ENCODE results near the gene IRF1. TPM values are rescaled to one million over a fixed set of nuclear protein-coding genes. Genes with fewer than 3 reads are reported as not detected.
A peak's percentile ranks its signal among the peaks of the same experiment; 100 is the strongest.

Gene IRF1
- polyA plus RNA-seq, 1 donor = 100 TPM

GRCh38 chr5:132495667-132496190 lies 5.2 kb upstream of the IRF1 start:
- WGBS (ENCODE audit: insufficient coverage, low lambda C conversion rate) = no CpG with 5 or more reads among the region's 30 CpGs
- Histone ChIP-seq H3K4me1 (ENCODE audit: control insufficient read depth, insufficient read depth, low read length) (peaks cover 41% of the 10 kb centered on the region), H3K27me3 (ENCODE audit: control insufficient read depth, insufficient read depth, low read length) (no peaks in the 10 kb centered on the region), H3K4me3 (ENCODE audit: low read length) (peak overlapping the region; percentile 88), H3K27ac (ENCODE audit: low read length) (peak overlapping the region; percentile 98), H3K36me3 (ENCODE audit: control insufficient read depth, insufficient read depth, low read length) (no peaks in the 10 kb centered on the region), H3K9me3 (ENCODE audit: control insufficient read depth, low read depth, low read length) (no peaks in the 10 kb centered on the region)
- peak; percentile 85 to 93 for DNase-seq

DNA sequence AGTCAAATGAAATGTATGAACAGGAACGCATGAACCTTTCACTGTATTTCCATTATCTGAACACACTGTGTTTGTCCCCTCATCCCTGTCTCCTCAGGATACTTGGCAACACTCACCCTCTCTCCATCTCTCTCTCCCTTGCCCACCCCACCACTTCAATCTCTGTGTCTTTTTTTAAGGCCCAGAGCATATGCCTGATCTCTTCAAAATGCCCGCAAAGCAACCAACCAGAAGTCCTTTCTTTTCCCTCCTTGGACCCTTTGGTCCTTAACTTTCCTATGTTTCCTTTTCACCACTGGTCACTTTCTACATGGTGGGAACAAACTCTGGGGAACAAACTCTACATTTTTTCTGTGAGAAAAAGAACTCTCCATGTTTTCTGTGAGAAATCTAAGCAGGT lies 3.2 kb upstream of the IRF1 start:
- Histone ChIP-seq H3K27me3 (ENCODE audit: control insufficient read depth, insufficient read depth, low read length) (no peaks in the 10 kb centered on the region), H3K9me3 (ENCODE audit: control insufficient read depth, low read depth, low read length) (no peaks in the 10 kb centered on the region), H3K27ac (ENCODE audit: low read length) (no peak overlapping the region), H3K4me1 (ENCODE audit: control insufficient read depth, insufficient read depth, low read length) (peaks cover 29% of the 10 kb centered on the region), H3K4me3 (ENCODE audit: low read length) (no peak overlapping the region), H3K36me3 (ENCODE audit: control insufficient read depth, insufficient read depth, low read length) (peaks cover 3% of the 10 kb centered on the region)
- no peak for DNase-seq
- 100% methylated on average over 1 of the region's 2 CpGs for WGBS (ENCODE audit: insufficient coverage, low lambda C conversion rate)

- H3K27ac ChIP-seq (ENCODE audit: low read length) = no peak overlapping the region
- H3K9me3 ChIP-seq (ENCODE audit: control insufficient read depth, low read depth, low read length) = no peaks in the 10 kb centered on the region
- no peaks in the 10 kb centered on the region for H3K27me3 ChIP-seq (ENCODE audit: control insufficient read depth, insufficient read depth, low read length)
- no CpG with 5 or more reads among the region's 4 CpGs for WGBS (ENCODE audit: insufficient coverage, low lambda C conversion rate)
- H3K4me3 ChIP-seq (ENCODE audit: low read length) = no peak overlapping the region
- peaks cover 31% of the 10 kb centered on the region for H3K4me1 ChIP-seq (ENCODE audit: control insufficient read depth, insufficient read depth, low read length)
- DNase-seq = no peak
- peaks cover 8% of the 10 kb centered on the region for H3K36me3 ChIP-seq (ENCODE audit: control insufficient read depth, insufficient read depth, low read length)
Observed at GRCh38 chr5:132493241-132493640, 2.7 kb upstream of the IRF1 start.

- Histone ChIP-seq H3K36me3 (ENCODE audit: control insufficient read depth, insufficient read depth, low read length) (peaks cover 15% of the 10 kb centered on the region), H3K9me3 (ENCODE audit: control insufficient read depth, low read depth, low read length) (no peaks in the 10 kb centered on the region), H3K4me1 (ENCODE audit: control insufficient read depth, insufficient read depth, low read length) (peaks cover 33% of the 10 kb centered on the region), H3K27ac (ENCODE audit: low read length) (no peak overlapping the region), H3K27me3 (ENCODE audit: control insufficient read depth, insufficient read depth, low read length) (no peaks in the 10 kb centered on the region), H3K4me3 (ENCODE audit: low read length) (no peak overlapping the region)
- WGBS (ENCODE audit: insufficient coverage, low lambda C conversion rate) = 100% methylated on average over 2 of the region's 3 CpGs
- DNase-seq = no peak
Observed at GRCh38 chr5:132492386-132493125, 2.0 kb upstream of the IRF1 start.

GRCh38 chr5:132491368-132492364 lies 1.1 kb upstream of the IRF1 start:
- Histone ChIP-seq H3K27ac (ENCODE audit: low read length) (peak overlapping the region; percentile 91), H3K27me3 (ENCODE audit: control insufficient read depth, insufficient read depth, low read length) (no peaks in the 10 kb centered on the region), H3K4me1 (ENCODE audit: control insufficient read depth, insufficient read depth, low read length) (peaks cover 39% of the 10 kb centered on the region), H3K36me3 (ENCODE audit: control insufficient read depth, insufficient read depth, low read length) (peaks cover 23% of the 10 kb centered on the region), H3K4me3 (ENCODE audit: low read length) (peak overlapping the region; percentile 71), H3K9me3 (ENCODE audit: control insufficient read depth, low read depth, low read length) (no peaks in the 10 kb centered on the region)
- peak in 1 of 2 donors; percentile 46 for DNase-seq
- no CpG with 5 or more reads among the region's 22 CpGs for WGBS (ENCODE audit: insufficient coverage, low lambda C conversion rate)

DNA sequence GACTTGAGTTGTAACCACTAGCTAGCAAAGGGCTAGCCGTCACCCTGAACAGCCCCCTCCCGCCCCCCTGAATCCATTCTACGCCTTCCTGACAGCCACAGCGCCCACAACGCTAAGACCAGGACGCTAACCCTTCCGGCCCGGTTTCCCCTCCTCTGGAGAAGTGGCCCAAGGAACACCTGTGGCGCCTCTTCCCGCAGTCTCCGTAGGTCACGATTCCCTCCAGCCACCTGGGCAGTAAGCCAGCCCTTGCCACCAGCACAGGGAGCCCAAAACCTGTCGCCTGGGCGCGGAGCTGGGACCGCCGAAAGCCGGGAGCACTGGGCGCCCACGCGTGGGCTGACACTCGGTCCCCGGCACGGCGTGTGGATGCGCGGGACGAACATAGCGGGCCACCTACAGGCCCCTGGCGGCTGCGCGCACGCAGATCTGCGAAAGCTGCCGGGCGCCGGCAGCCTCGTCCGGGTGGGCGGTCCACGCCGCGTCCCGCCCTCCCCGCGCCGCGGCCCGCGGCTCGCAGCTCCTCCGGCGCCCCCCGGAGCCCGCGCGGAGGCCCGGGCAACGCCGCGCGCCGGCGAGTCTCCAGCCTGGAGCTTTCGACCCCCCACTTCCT lies 596 bp downstream of the IRF1 start:
- peak in 1 of 2 donors; percentile 55 for DNase-seq
- no CpG with 5 or more reads among the region's 65 CpGs for WGBS (ENCODE audit: insufficient coverage, low lambda C conversion rate)
- no peaks in the 10 kb centered on the region for H3K9me3 ChIP-seq (ENCODE audit: control insufficient read depth, low read depth, low read length)

DNA sequence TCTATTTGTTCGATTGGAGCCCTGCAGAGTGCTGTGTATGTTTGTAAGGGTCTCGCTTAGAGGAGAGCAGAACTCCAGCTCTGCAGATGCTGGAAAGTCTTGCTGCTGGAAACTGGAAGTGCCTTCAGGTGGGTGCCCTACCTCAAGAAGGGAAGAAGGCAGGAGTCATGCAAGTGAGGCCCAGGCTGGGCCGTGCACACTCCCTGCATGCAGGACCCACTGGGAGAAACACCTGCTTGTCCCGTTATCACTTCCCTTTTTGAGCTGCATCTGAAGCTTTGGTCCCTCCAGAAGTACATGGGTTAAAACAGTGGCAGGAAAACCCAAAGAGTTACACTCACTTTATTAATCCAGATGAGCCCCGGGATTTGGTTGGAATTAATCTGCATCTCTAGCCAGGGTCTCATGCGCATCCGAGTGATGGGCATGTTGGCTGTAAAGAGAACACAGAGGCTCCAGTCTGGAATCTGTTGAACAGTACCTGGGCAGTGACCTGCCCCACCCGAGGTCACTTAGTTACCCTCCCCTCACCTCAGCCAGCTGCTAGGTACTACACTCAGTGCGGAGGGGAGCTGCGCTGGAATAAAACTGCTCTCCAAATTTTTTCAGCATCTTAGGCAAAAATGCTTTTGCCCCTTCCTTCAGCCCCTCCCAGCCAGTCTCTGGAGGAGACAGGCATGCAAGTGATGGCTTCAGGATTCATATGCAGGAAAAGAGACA lies 1.4 kb downstream of the IRF1 start:
- H3K9me3 ChIP-seq (ENCODE audit: control insufficient read depth, low read depth, low read length) = no peaks in the 10 kb centered on the region
- H3K27ac ChIP-seq (ENCODE audit: low read length) = peak overlapping the region; percentile 98
- peak overlapping the region; percentile 95 for H3K4me3 ChIP-seq (ENCODE audit: low read length)
- no CpG with 5 or more reads among the region's 10 CpGs for WGBS (ENCODE audit: insufficient coverage, low lambda C conversion rate)
- H3K4me1 ChIP-seq (ENCODE audit: control insufficient read depth, insufficient read depth, low read length) = peaks cover 39% of the 10 kb centered on the region
- peak in 1 of 2 donors; percentile 25 for DNase-seq
- H3K36me3 ChIP-seq (ENCODE audit: control insufficient read depth, insufficient read depth, low read length) = peaks cover 47% of the 10 kb centered on the region
- no peaks in the 10 kb centered on the region for H3K27me3 ChIP-seq (ENCODE audit: control insufficient read depth, insufficient read depth, low read length)

More for the DNA sequence above, 596 bp downstream of the IRF1 start:
- H3K27ac ChIP-seq (ENCODE audit: low read length) = peak overlapping the region; percentile 98
- H3K4me1 ChIP-seq (ENCODE audit: control insufficient read depth, insufficient read depth, low read length) = peaks cover 36% of the 10 kb centered on the region
- peak overlapping the region; percentile 95 for H3K4me3 ChIP-seq (ENCODE audit: low read length)
- H3K27me3 ChIP-seq (ENCODE audit: control insufficient read depth, insufficient read depth, low read length) = no peaks in the 10 kb centered on the region
- peaks cover 40% of the 10 kb centered on the region for H3K36me3 ChIP-seq (ENCODE audit: control insufficient read depth, insufficient read depth, low read length)

- DNase-seq = no peak
- Histone ChIP-seq H3K4me3 (ENCODE audit: low read length) (peak overlapping the region; percentile 95), H3K27ac (ENCODE audit: low read length) (peak overlapping the region; percentile 98), H3K9me3 (ENCODE audit: control insufficient read depth, low read depth, low read length) (no peaks in the 10 kb centered on the region), H3K27me3 (ENCODE audit: control insufficient read depth, insufficient read depth, low read length) (no peaks in the 10 kb centered on the region), H3K4me1 (ENCODE audit: control insufficient read depth, insufficient read depth, low read length) (peaks cover 44% of the 10 kb centered on the region), H3K36me3 (ENCODE audit: control insufficient read depth, insufficient read depth, low read length) (peaks cover 54% of the 10 kb centered on the region)
- 40% methylated on average over 1 of the region's 2 CpGs for WGBS (ENCODE audit: insufficient coverage, low lambda C conversion rate)
Observed at GRCh38 chr5:132488590-132488989, 2.0 kb downstream of the IRF1 start.

DNA sequence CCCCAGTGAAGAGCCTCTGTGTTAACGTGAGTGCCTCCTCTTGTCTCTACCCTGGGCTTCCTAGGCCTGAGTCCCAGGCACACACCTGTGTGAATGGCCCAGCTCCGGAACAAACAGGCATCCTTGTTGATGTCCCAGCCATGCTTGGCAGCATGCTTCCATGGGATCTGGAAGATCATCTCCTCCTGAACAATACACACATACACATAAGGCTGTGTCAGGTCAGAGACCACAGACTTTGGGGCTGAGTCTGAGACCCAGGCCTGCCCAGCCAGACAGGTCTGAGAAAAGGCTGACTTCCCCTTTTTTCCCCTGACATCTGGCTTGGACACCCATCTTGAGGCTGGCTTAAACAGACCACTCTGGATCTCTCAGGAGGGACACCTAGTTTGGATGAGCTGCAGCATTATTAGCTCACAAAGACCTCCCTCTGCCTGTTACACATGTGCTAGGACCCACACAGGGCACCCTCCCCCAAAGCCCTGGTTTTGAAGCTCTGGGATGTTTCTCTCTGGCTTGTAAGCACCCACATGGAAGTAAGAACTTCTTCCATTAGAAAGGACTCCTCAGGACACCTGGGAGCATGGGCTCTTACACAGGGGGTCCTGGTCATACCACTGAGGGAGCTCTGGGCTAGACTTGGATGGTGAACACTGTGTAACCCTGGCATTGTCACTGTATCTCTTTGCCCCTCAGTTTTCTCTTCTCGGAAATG lies 2.6 kb downstream of the IRF1 start:
- Histone ChIP-seq H3K4me1 (ENCODE audit: control insufficient read depth, insufficient read depth, low read length) (peaks cover 44% of the 10 kb centered on the region), H3K27ac (ENCODE audit: low read length) (peak overlapping the region; percentile 11), H3K9me3 (ENCODE audit: control insufficient read depth, low read depth, low read length) (no peaks in the 10 kb centered on the region), H3K36me3 (ENCODE audit: control insufficient read depth, insufficient read depth, low read length) (peaks cover 59% of the 10 kb centered on the region), H3K27me3 (ENCODE audit: control insufficient read depth, insufficient read depth, low read length) (no peaks in the 10 kb centered on the region), H3K4me3 (ENCODE audit: low read length) (peak overlapping the region; percentile 95)
- no peak for DNase-seq
- WGBS (ENCODE audit: insufficient coverage, low lambda C conversion rate) = no CpG with 5 or more reads among the region's 3 CpGs
